ENCODE data around the gene CYP27B1.

Gene CYP27B1

DNA sequence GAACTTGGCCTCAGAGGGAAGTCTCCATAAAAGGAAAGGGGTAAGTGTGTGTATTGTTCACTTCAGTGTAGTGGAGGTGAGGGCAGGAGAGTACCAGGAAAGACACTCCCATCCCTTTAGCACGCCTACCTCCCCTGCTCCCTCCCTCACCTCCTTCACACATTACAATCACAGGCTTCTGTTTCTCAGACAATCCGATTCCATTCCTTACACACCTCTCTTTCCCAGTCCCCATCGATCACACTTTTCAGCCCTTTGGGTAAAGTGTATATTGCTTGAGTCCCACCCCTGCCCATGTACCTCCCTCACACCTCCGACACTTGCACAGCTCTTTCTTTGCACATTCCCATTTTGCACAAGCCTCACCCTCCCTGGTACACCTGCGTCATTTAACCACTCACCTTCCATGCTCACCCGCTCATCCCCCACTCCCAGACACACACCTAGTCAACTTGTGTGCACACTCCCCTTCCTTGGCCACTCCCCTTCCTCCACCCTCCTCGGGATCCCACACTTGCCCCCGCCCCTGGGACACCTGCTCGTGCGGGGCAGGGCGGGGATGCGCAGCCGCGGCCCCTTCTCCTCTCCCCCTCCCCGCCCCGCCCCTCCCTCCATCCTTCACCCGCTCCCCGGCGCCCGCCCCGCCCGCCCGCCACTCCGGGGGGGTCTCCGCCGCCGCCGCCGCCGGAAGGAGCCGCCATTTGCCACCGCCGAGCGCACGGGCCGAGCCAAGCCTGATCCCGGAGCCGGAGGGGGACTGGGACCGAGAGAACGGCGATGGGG, 12.3 kb downstream of the CYP27B1 start, which contains the start of gene MARCHF9:
MARCHF9 (plus strand) TSS at position 693 of the 783 bp plus-strand sequence. CDS start 426 bp downstream, outside the sequence.
- H3K27me3 ChIP-seq (ENCODE audit: insufficient read depth, low read depth) = no peaks in the 10 kb centered on the region
- H3K4me3 ChIP-seq (IDR thresholded peaks at IDR 0.05; ENCODE audit: insufficient read depth, low read depth, low read length) = peak within 1 kb of the TSS; percentile 43
- TF ChIP-seq, protein P1, sequence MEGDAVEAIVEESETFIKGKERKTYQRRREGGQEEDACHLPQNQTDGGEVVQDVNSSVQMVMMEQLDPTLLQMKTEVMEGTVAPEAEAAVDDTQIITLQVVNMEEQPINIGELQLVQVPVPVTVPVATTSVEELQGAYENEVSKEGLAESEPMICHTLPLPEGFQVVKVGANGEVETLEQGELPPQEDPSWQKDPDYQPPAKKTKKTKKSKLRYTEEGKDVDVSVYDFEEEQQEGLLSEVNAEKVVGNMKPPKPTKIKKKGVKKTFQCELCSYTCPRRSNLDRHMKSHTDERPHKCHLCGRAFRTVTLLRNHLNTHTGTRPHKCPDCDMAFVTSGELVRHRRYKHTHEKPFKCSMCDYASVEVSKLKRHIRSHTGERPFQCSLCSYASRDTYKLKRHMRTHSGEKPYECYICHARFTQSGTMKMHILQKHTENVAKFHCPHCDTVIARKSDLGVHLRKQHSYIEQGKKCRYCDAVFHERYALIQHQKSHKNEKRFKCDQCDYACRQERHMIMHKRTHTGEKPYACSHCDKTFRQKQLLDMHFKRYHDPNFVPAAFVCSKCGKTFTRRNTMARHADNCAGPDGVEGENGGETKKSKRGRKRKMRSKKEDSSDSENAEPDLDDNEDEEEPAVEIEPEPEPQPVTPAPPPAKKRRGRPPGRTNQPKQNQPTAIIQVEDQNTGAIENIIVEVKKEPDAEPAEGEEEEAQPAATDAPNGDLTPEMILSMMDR (conservative IDR thresholded peaks at IDR 0.05; ENCODE audit: low read depth, low read length) = no peak
- peak within 1 kb of the TSS; percentile 8; the same call in 1 of the 2 replicates for H3K9ac ChIP-seq
- H3K4me2 ChIP-seq = peak within 1 kb of the TSS; percentile 93
- no peak within 1 kb of the TSS for H3K27ac ChIP-seq
- H3K79me2 ChIP-seq (ENCODE audit: insufficient read depth, low read depth) = peaks cover 29% of the 10 kb centered on the region
- H3K36me3 ChIP-seq (ENCODE audit: insufficient read depth) = peaks cover 10% of the 10 kb centered on the region; the same call in 1 of the 2 replicates
- H2AFZ ChIP-seq (ENCODE audit: low read depth) = peak within 1 kb of the TSS; percentile 38; the same call in 1 of the 2 replicates
- H3K4me1 ChIP-seq (ENCODE audit: low read depth, poor library complexity, severe bottlenecking) = peaks cover 42% of the 10 kb centered on the region
- no peaks in the 10 kb centered on the region for H4K20me1 ChIP-seq (ENCODE audit: insufficient read depth)

DNA sequence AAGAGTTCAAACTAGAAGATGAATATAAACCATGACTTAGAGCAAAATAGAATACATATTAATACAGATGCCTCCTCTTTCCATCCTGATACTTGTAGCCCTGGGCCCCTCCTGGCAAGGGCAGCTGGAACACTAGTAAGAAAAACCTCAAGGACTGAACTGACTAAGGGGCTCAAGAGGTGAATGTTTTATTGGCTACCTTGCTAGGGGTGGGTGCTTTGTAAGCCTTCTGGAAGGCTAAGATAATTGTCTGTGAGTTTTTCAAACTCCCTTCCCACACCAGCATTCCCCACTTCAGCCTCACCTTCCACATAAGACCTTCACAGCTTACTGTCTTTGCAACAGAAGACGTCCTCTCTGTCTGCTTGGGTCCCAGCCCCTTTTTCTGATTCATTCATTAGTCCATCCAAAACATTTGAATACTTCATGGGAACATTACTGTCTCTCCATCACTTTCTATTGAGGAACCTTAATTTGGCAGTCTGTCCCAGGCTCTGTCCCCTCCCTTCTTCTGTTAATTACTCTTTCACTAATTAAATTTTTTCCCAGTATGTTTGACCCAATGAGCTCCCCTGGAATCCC, 13.0 kb downstream of the CYP27B1 start:
- no peaks in the 10 kb centered on the region for H4K20me1 ChIP-seq (ENCODE audit: insufficient read depth)
- peaks cover 17% of the 10 kb centered on the region; the same call in 1 of the 2 replicates for H3K36me3 ChIP-seq (ENCODE audit: insufficient read depth)
- TF ChIP-seq, protein P1 (conservative IDR thresholded peaks at IDR 0.05; ENCODE audit: low read depth, low read length) = no peak
- peaks cover 42% of the 10 kb centered on the region for H3K4me1 ChIP-seq (ENCODE audit: low read depth, poor library complexity, severe bottlenecking)
- H3K27ac ChIP-seq = no peak overlapping the region
- H3K4me2 ChIP-seq = peak overlapping the region; percentile 80
- H3K79me2 ChIP-seq (ENCODE audit: insufficient read depth, low read depth) = peaks cover 36% of the 10 kb centered on the region
- no peak overlapping the region for H3K4me3 ChIP-seq (IDR thresholded peaks at IDR 0.05; ENCODE audit: insufficient read depth, low read depth, low read length)
- peak overlapping the region; percentile 38; the same call in 1 of the 2 replicates for H2AFZ ChIP-seq (ENCODE audit: low read depth)
- no peak overlapping the region for H3K9ac ChIP-seq
- no peaks in the 10 kb centered on the region for H3K27me3 ChIP-seq (ENCODE audit: insufficient read depth, low read depth)

GRCh38 chr12:57752668-57753000, 14.2 kb downstream of the CYP27B1 start:
- Histone ChIP-seq H2AFZ (ENCODE audit: low read depth) (peak overlapping the region; percentile 52), H3K4me2 (peak overlapping the region; percentile 80), H3K79me2 (ENCODE audit: insufficient read depth, low read depth) (peaks cover 41% of the 10 kb centered on the region), H3K4me3 (IDR thresholded peaks at IDR 0.05; ENCODE audit: insufficient read depth, low read depth, low read length) (no peak overlapping the region), H3K4me1 (ENCODE audit: low read depth, poor library complexity, severe bottlenecking) (peaks cover 42% of the 10 kb centered on the region), H3K27ac (peak overlapping the region; percentile 36; the same call in 1 of the 2 replicates), H3K36me3 (ENCODE audit: insufficient read depth) (peaks cover 28% of the 10 kb centered on the region), H3K9ac (peak overlapping the region; percentile 6; the same call in 1 of the 2 replicates), H3K27me3 (ENCODE audit: insufficient read depth, low read depth) (no peaks in the 10 kb centered on the region), H4K20me1 (ENCODE audit: insufficient read depth) (no peaks in the 10 kb centered on the region)
- TF ChIP-seq, protein P1 (conservative IDR thresholded peaks at IDR 0.05; ENCODE audit: low read depth, low read length) = no peak

DNA sequence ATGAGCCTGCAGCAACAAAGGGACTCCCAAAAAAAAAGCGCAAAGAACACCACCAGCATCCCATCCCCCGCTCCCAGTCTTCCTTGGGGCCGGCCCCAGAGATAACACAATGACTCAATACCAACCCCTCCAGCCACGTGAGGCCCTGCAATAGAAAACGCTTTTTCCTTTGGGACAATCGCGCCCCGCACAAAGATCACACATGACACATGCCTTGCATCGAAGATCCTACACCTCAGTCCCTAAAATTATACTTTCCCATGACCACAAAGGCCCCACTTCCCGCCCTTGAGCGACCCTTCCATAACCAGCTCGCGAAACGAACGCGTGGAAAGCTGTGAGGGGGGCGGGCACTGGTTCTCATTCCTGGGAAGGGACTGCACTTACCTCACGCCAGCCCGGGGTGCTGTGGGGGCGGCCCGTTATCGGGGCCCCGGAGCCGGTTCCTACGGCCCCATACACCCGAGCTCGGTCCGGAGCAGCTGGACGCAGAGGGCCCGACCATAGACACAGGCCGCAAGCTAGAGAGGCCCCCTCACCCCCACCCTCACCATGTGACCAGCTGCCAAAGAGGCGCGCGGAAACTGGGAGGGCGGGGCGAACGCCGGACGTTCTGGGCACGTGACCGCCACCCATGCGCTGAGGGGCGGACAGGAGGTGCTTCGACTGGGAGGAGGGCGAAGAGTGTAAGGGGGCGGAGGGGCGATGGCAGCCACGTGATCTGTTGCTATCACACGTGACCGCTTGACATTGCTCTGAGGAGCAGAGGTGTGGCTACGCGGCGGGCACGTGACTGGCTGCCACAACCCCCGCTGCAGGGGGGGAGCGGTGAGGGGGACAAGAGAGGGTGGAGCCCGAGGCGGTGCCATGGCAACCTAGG, 14.8 kb downstream of the CYP27B1 start, which contains the start of gene CDK4:
CDK4 (minus strand) TSS at position 523 of the 880 bp plus-strand sequence. CDS start 593 bp downstream, outside the sequence.
- H2AFZ ChIP-seq (ENCODE audit: low read depth) = peak within 1 kb of the TSS; percentile 52
- peak within 1 kb of the TSS; percentile 64 for H3K27ac ChIP-seq
- peak within 1 kb of the TSS; percentile 90 for H3K9ac ChIP-seq
- H3K4me2 ChIP-seq = peak within 1 kb of the TSS; percentile 88
- peaks cover 28% of the 10 kb centered on the region for H3K36me3 ChIP-seq (ENCODE audit: insufficient read depth)
- H3K79me2 ChIP-seq (ENCODE audit: insufficient read depth, low read depth) = peaks cover 41% of the 10 kb centered on the region
- no peaks in the 10 kb centered on the region for H4K20me1 ChIP-seq (ENCODE audit: insufficient read depth)
- no peaks in the 10 kb centered on the region for H3K27me3 ChIP-seq (ENCODE audit: insufficient read depth, low read depth)
- H3K4me1 ChIP-seq (ENCODE audit: low read depth, poor library complexity, severe bottlenecking) = peaks cover 42% of the 10 kb centered on the region
- TF ChIP-seq, protein P1 (conservative IDR thresholded peaks at IDR 0.05; ENCODE audit: low read depth, low read length) = no peak
- peak within 1 kb of the TSS; percentile 71 for H3K4me3 ChIP-seq (IDR thresholded peaks at IDR 0.05; ENCODE audit: insufficient read depth, low read depth, low read length)
